ENCODE data around the gene SMOC2. TPM values are rescaled to one million over a fixed set of nuclear protein-coding genes. Genes with fewer than 3 reads are reported as not detected.

The SMOC2 gene
- total and polyA plus RNA-seq, 8 donors, result 7.1 to 18.8 (median 9.5) TPM

DNA sequence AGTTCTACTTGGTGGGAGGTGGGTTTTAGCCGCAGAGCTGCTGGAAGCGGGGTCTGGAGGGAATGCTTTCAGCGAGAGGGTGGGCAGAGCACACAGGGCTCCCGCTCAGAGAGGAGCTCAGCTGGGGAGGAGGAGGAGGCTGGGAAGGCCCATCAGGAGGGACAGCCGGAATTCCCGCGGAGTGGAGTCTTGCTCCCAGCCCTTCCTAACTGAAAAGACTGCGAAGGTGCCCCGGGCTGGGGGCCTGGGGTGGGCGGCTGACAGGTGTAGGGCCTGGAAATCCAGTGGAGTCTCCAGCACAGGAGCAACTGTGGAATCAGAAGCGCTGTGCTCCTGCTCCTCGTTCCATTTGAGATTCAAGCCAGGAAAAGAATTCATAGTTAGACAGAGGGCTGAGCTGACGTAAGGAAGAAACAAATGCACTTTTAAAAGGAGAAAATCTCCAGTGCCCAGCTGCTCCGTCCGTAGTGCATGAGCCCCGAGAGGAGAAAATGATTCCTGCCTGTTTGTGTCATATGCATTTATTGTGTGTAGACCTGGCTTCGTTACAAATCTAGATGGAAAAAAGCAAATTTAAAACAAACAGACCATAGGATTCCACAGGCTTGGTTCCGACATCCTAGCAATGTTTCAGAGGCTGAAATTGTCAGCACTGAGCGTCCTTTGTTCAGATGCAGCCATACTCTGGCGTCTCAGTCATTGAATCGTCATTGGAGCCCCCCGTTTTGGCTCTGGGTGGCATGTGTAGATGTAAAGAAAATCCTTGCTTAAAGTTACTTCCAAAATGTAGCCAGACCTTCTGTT lies 197.7 kb downstream of the SMOC2 start:
- DNase-seq, result peak in 1 of 4 donors; percentile 54

GRCh38 chr6:168640181-168640580 lies 199.2 kb downstream of the SMOC2 start:
- TF ChIP-seq, protein P1, sequence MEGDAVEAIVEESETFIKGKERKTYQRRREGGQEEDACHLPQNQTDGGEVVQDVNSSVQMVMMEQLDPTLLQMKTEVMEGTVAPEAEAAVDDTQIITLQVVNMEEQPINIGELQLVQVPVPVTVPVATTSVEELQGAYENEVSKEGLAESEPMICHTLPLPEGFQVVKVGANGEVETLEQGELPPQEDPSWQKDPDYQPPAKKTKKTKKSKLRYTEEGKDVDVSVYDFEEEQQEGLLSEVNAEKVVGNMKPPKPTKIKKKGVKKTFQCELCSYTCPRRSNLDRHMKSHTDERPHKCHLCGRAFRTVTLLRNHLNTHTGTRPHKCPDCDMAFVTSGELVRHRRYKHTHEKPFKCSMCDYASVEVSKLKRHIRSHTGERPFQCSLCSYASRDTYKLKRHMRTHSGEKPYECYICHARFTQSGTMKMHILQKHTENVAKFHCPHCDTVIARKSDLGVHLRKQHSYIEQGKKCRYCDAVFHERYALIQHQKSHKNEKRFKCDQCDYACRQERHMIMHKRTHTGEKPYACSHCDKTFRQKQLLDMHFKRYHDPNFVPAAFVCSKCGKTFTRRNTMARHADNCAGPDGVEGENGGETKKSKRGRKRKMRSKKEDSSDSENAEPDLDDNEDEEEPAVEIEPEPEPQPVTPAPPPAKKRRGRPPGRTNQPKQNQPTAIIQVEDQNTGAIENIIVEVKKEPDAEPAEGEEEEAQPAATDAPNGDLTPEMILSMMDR (IDR thresholded peaks at IDR 0.05), result no peak
- no peak for ATAC-seq
- intact Hi-C loops (cut with DNase I), result no loop called here
- Histone ChIP-seq H3K4me1 (no peaks in the 10 kb centered on the region), H3K9me3 (no peaks in the 10 kb centered on the region), H3K27me3 (peaks cover 0 to 33% of the 10 kb centered on the region in 2 donors), H3K4me3 (no peak overlapping the region), H3K36me3 (no peaks in the 10 kb centered on the region), H3K27ac (no peak overlapping the region)
- no peak for DNase-seq

More for the DNA sequence above, 197.7 kb downstream of the SMOC2 start:
- H3K27me3 ChIP-seq, result peaks cover 0 to 35% of the 10 kb centered on the region in 2 donors
- H3K9me3 ChIP-seq, result peaks cover 0 to 4% of the 10 kb centered on the region in 2 donors
- no peaks in the 10 kb centered on the region for H3K4me1 ChIP-seq
- ATAC-seq, result no peak
- H3K36me3 ChIP-seq, result no peaks in the 10 kb centered on the region
- intact Hi-C loops (cut with DNase I), result no loop called here
- TF ChIP-seq, protein P1 (IDR thresholded peaks at IDR 0.05), result no peak
- H3K4me3 ChIP-seq, result no peak overlapping the region
- no peak overlapping the region for H3K27ac ChIP-seq

DNA sequence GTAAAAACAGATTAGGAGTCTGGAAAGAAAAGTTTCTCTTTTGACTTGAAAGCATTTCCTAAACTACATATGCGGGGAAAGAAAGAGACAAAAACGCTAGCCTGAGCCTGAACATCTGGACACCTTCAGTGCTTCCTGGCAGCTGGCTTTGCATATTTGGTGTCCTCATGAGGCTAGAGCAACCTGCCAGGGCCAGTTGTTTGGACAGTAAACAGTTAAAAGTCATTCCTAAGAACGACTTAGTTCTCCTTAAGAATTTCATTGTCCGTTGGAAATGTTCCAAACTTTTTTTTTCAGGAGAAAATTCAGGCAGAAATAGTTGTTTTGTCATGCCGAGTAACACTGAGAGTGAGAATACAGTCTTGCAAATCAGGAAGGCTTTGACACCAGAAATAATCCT lies 199.8 kb downstream of the SMOC2 start:
- no peaks in the 10 kb centered on the region for H3K9me3 ChIP-seq
- peak in 1 of 4 donors; percentile 30 for DNase-seq
- peaks cover 0 to 27% of the 10 kb centered on the region in 2 donors for H3K27me3 ChIP-seq
- no peak overlapping the region for H3K27ac ChIP-seq
- H3K4me1 ChIP-seq, result no peaks in the 10 kb centered on the region
- H3K4me3 ChIP-seq, result no peak overlapping the region
- intact Hi-C loops (cut with DNase I), result no loop called here
- no peaks in the 10 kb centered on the region for H3K36me3 ChIP-seq
- TF ChIP-seq, protein P1 (IDR thresholded peaks at IDR 0.05), result no peak
- ATAC-seq, result no peak

GRCh38 chr6:168641446-168641845 lies 200.5 kb downstream of the SMOC2 start:
- H3K36me3 ChIP-seq, result no peaks in the 10 kb centered on the region
- no peaks in the 10 kb centered on the region for H3K4me1 ChIP-seq
- no peak for ATAC-seq
- no peak overlapping the region for H3K27ac ChIP-seq
- H3K4me3 ChIP-seq, result no peak overlapping the region
- TF ChIP-seq, protein P1 (IDR thresholded peaks at IDR 0.05), result no peak
- H3K27me3 ChIP-seq, result peaks cover 0 to 23% of the 10 kb centered on the region in 2 donors
- no peaks in the 10 kb centered on the region for H3K9me3 ChIP-seq
- intact Hi-C loops (cut with DNase I), result no loop called here
- DNase-seq, result no peak

- H3K4me3 ChIP-seq, result no peak overlapping the region
- no peak overlapping the region for H3K27ac ChIP-seq
- no peak for DNase-seq
- H3K36me3 ChIP-seq, result no peaks in the 10 kb centered on the region
- peaks cover 0 to 33% of the 10 kb centered on the region in 2 donors for H3K27me3 ChIP-seq
- intact Hi-C loops (cut with DNase I), result no loop called here
- ATAC-seq, result no peak
- H3K4me1 ChIP-seq, result no peaks in the 10 kb centered on the region
- H3K9me3 ChIP-seq, result no peaks in the 10 kb centered on the region
- TF ChIP-seq, protein P1 (IDR thresholded peaks at IDR 0.05), result no peak
Observed at GRCh38 chr6:168643401-168643800, 202.4 kb downstream of the SMOC2 start.
